MG63 (cell line): ENCODE results near the gene IGFBPL1. TPM values are rescaled to one million over a fixed set of nuclear protein-coding genes. Genes with fewer than 3 reads are reported as not detected.

ENCODE experiments used
- DNase-seq: peaks from one replicate; pipeline ENCODE4 v3.0.0-alpha.2; 2020
- H3K27me3 ChIP-seq: fragments of 250-450 bp; sonication (Bioruptor Pico); 2 replicates; pipeline ENCODE4 v1.5.1; 2020; ENCODE audit warnings: mild to moderate bottlenecking, moderate library complexity
- H3K36me3 ChIP-seq: fragments of 250-450 bp; sonication (Bioruptor Pico); 2 replicates; pipeline ENCODE4 v1.5.1; 2020; ENCODE audit warnings: mild to moderate bottlenecking, moderate library complexity
- H3K4me3 ChIP-seq: fragments of 250-450 bp; sonication (Bioruptor Pico); 2 replicates; pipeline ENCODE4 v1.5.1; 2020; ENCODE audit warnings: mild to moderate bottlenecking, moderate library complexity
- H3K9me3 ChIP-seq: fragments of 250-450 bp; sonication (Bioruptor Pico); 2 replicates; pipeline ENCODE4 v1.5.1; 2020; ENCODE audit warnings: mild to moderate bottlenecking, moderate library complexity
- total RNA-seq: library from RNA; depleted of rRNA; stranded (reverse); fragments of >200 nt; shearing (Covaris generic); gene quantifications from 2 replicates; pipeline ENCODE4 v1.2.3, GENCODE V29; 2014; ENCODE audit warnings: low replicate concordance

IGFBPL1 gene
- total RNA-seq, 1 experiment from 2014 or later: 0.95 TPM

- Histone ChIP-seq H3K4me3 (no peak overlapping the region), H3K27me3 (no peaks in the 10 kb centered on the region), H3K9me3 (no peaks in the 10 kb centered on the region), H3K36me3 (no peaks in the 10 kb centered on the region)
- no peak for DNase-seq
Observed at GRCh38 chr9:38436708-38437107, 12.5 kb upstream of the IGFBPL1 start.

GRCh38 chr9:38435521-38435920 is 11.3 kb upstream of the IGFBPL1 start:
- H3K36me3 ChIP-seq: no peaks in the 10 kb centered on the region
- no peak for DNase-seq
- H3K9me3 ChIP-seq: no peaks in the 10 kb centered on the region
- H3K4me3 ChIP-seq: no peak overlapping the region
- no peaks in the 10 kb centered on the region for H3K27me3 ChIP-seq

- DNase-seq: no peak
- Histone ChIP-seq H3K4me3 (no peak overlapping the region), H3K9me3 (peaks cover 2% of the 10 kb centered on the region; the same call in 1 of the 2 replicates), H3K36me3 (no peaks in the 10 kb centered on the region), H3K27me3 (no peaks in the 10 kb centered on the region)
Observed at GRCh38 chr9:38434853-38435252, 10.6 kb upstream of the IGFBPL1 start.

GRCh38 chr9:38434365-38434764 is 10.1 kb upstream of the IGFBPL1 start:
- Histone ChIP-seq H3K36me3 (no peaks in the 10 kb centered on the region), H3K27me3 (no peaks in the 10 kb centered on the region), H3K9me3 (peaks cover 2% of the 10 kb centered on the region; the same call in 1 of the 2 replicates), H3K4me3 (no peak overlapping the region)
- no peak for DNase-seq

GRCh38 chr9:38432922-38433510 is 8.8 kb upstream of the IGFBPL1 start:
- Histone ChIP-seq H3K27me3 (no peaks in the 10 kb centered on the region), H3K36me3 (no peaks in the 10 kb centered on the region), H3K9me3 (peaks cover 2% of the 10 kb centered on the region; the same call in 1 of the 2 replicates), H3K4me3 (no peak overlapping the region)
- no peak for DNase-seq

GRCh38 chr9:38431116-38431515 is 6.9 kb upstream of the IGFBPL1 start:
- DNase-seq: no peak
- no peak overlapping the region for H3K4me3 ChIP-seq
- H3K9me3 ChIP-seq: peaks cover 2% of the 10 kb centered on the region; the same call in 1 of the 2 replicates

GRCh38 chr9:38428062-38428461 is 3.8 kb upstream of the IGFBPL1 start:
- no peaks in the 10 kb centered on the region for H3K36me3 ChIP-seq
- H3K27me3 ChIP-seq: peaks cover 25% of the 10 kb centered on the region
- peaks cover 2% of the 10 kb centered on the region; the same call in 1 of the 2 replicates for H3K9me3 ChIP-seq
- no peak overlapping the region for H3K4me3 ChIP-seq
- no peak for DNase-seq

More at GRCh38 chr9:38431116-38431515, 6.9 kb upstream of the IGFBPL1 start:
- Histone ChIP-seq H3K36me3 (no peaks in the 10 kb centered on the region), H3K27me3 (peaks cover 7% of the 10 kb centered on the region)

GRCh38 chr9:38424918-38425317 is 664 bp upstream of the IGFBPL1 start:
- DNase-seq: no peak
- Histone ChIP-seq H3K4me3 (no peak overlapping the region), H3K36me3 (no peaks in the 10 kb centered on the region), H3K27me3 (peaks cover 25% of the 10 kb centered on the region), H3K9me3 (peaks cover 1% of the 10 kb centered on the region; the same call in 1 of the 2 replicates)

GRCh38 chr9:38423273-38423972 is 831 bp downstream of the IGFBPL1 start:
- no peak overlapping the region; the same call in 1 of the 2 replicates for H3K4me3 ChIP-seq
- H3K27me3 ChIP-seq: peaks cover 25% of the 10 kb centered on the region
- H3K9me3 ChIP-seq: no peaks in the 10 kb centered on the region
- no peaks in the 10 kb centered on the region for H3K36me3 ChIP-seq
- DNase-seq: no peak

- Histone ChIP-seq H3K27me3 (peaks cover 25% of the 10 kb centered on the region), H3K9me3 (no peaks in the 10 kb centered on the region), H3K36me3 (no peaks in the 10 kb centered on the region), H3K4me3 (no peak overlapping the region)
- DNase-seq: no peak
Observed at GRCh38 chr9:38422555-38423260, 1.5 kb downstream of the IGFBPL1 start.

GRCh38 chr9:38421498-38422211 is 2.6 kb downstream of the IGFBPL1 start:
- Histone ChIP-seq H3K27me3 (peaks cover 19% of the 10 kb centered on the region), H3K4me3 (no peak overlapping the region)

GRCh38 chr9:38419181-38419580 is 5.1 kb downstream of the IGFBPL1 start:
- DNase-seq: no peak
- no peaks in the 10 kb centered on the region for H3K36me3 ChIP-seq
- peaks cover 3% of the 10 kb centered on the region; the same call in 1 of the 2 replicates for H3K27me3 ChIP-seq
- H3K9me3 ChIP-seq: no peaks in the 10 kb centered on the region
- no peak overlapping the region for H3K4me3 ChIP-seq

More at GRCh38 chr9:38421498-38422211, 2.6 kb downstream of the IGFBPL1 start:
- Histone ChIP-seq H3K9me3 (no peaks in the 10 kb centered on the region), H3K36me3 (no peaks in the 10 kb centered on the region)
- no peak for DNase-seq

GRCh38 chr9:38418366-38418765 is 5.9 kb downstream of the IGFBPL1 start:
- no peaks in the 10 kb centered on the region for H3K36me3 ChIP-seq
- H3K27me3 ChIP-seq: no peaks in the 10 kb centered on the region; the same call in 1 of the 2 replicates
- H3K4me3 ChIP-seq: no peak overlapping the region
- H3K9me3 ChIP-seq: no peaks in the 10 kb centered on the region
- DNase-seq: no peak

- H3K36me3 ChIP-seq: no peaks in the 10 kb centered on the region
- no peak overlapping the region for H3K4me3 ChIP-seq
- H3K9me3 ChIP-seq: no peaks in the 10 kb centered on the region
- no peaks in the 10 kb centered on the region; the same call in 1 of the 2 replicates for H3K27me3 ChIP-seq
- DNase-seq: peak; percentile 26
Observed at GRCh38 chr9:38417003-38417945, 7.0 kb downstream of the IGFBPL1 start.

- no peaks in the 10 kb centered on the region for H3K9me3 ChIP-seq
- no peak for DNase-seq
- H3K27me3 ChIP-seq: no peaks in the 10 kb centered on the region
- H3K4me3 ChIP-seq: no peak overlapping the region
- no peaks in the 10 kb centered on the region for H3K36me3 ChIP-seq
Observed at GRCh38 chr9:38416461-38416860, 7.8 kb downstream of the IGFBPL1 start.

GRCh38 chr9:38415856-38416255 is 8.4 kb downstream of the IGFBPL1 start:
- H3K9me3 ChIP-seq: no peaks in the 10 kb centered on the region
- no peak overlapping the region for H3K4me3 ChIP-seq
- H3K27me3 ChIP-seq: 0 out of 2 replicates have a peak, but pooled peaks cover 2% of the 10 kb centered on the region
- H3K36me3 ChIP-seq: no peaks in the 10 kb centered on the region
- DNase-seq: no peak
